ENCODE measurements around the gene INSR.

GRCh38 chr19:7263066-7263465 lies 31.1 kb downstream of the INSR start:
- no peak for TF ChIP-seq CTCF (IDR thresholded peaks at IDR 0.05)
- TF ChIP-seq POLR2A (IDR thresholded peaks at IDR 0.05), result no peak
